H9 (cell line): ENCODE measurements around the gene PAAF1. TPM values are rescaled to one million over a fixed set of nuclear protein-coding genes. Genes with fewer than 3 reads are reported as not detected.

Source experiments
- DNase-seq: peaks from one replicate; pipeline ENCODE4 v3.0.0-alpha.2; 2017
- H2AFZ ChIP-seq: one replicate; pipeline ENCODE4 v1.6.1; 2013; ENCODE audit warnings: mild to moderate bottlenecking, low read length, control low read depth, moderate library complexity
- H2AK5ac ChIP-seq: 2 replicates; pipeline ENCODE4 v1.6.1; 2013; ENCODE audit warnings: low read length, control low read depth, mixed read lengths; ENCODE audit not compliant: insufficient read length
- H2BK120ac ChIP-seq: one replicate; pipeline ENCODE4 v1.6.1; 2013; ENCODE audit warnings: low read depth, mild to moderate bottlenecking, low read length, control low read depth, inconsistent platforms; ENCODE audit not compliant: poor library complexity, severe bottlenecking
- H2BK12ac ChIP-seq: 2 replicates; pipeline ENCODE4 v1.6.1; 2013; ENCODE audit warnings: low read length, control low read depth, mixed read lengths, low read depth; ENCODE audit not compliant: insufficient read length
- H2BK15ac ChIP-seq: 2 replicates; pipeline ENCODE4 v1.6.1; 2013; ENCODE audit warnings: low read depth, low read length, control low read depth
- H2BK20ac ChIP-seq: one replicate; pipeline ENCODE4 v1.6.1; 2013; ENCODE audit warnings: low read depth, mild to moderate bottlenecking, low read length, control low read depth, inconsistent platforms; ENCODE audit not compliant: poor library complexity, severe bottlenecking
- H2BK5ac ChIP-seq: 2 replicates; pipeline ENCODE4 v1.6.1; 2013; ENCODE audit warnings: low read length, control low read depth, mixed read lengths; ENCODE audit not compliant: insufficient read length
- H3K14ac ChIP-seq: 2 replicates; pipeline ENCODE4 v1.6.1; 2013; ENCODE audit warnings: low read length, control low read depth; ENCODE audit not compliant: insufficient read depth
- H3K18ac ChIP-seq: 2 replicates; pipeline ENCODE4 v1.6.1; 2013; ENCODE audit warnings: low read depth, mild to moderate bottlenecking, mixed read lengths, low read length, control low read depth; ENCODE audit not compliant: insufficient read length
- H3K23ac ChIP-seq: 2 replicates; pipeline ENCODE4 v1.6.1; 2013; ENCODE audit warnings: low read length, control low read depth, mixed read lengths, low read depth; ENCODE audit not compliant: insufficient read length
- H3K23me2 ChIP-seq: 2 replicates; pipeline ENCODE4 v1.6.1; 2013; ENCODE audit warnings: low read depth, mild to moderate bottlenecking, mixed read lengths, low read length, control low read depth; ENCODE audit not compliant: insufficient read length, poor library complexity, severe bottlenecking
- H3K27ac ChIP-seq: 2 replicates; pipeline ENCODE4 v1.5.1; 2013; ENCODE audit warnings: low read length, control low read depth, mixed read lengths, low read depth; ENCODE audit not compliant: insufficient read length
- H3K27me3 ChIP-seq: 2 replicates; pipeline ENCODE4 v1.6.1; 2013; ENCODE audit warnings: low read length, control low read depth, inconsistent platforms; ENCODE audit not compliant: insufficient read depth
- H3K4ac ChIP-seq: 2 replicates; pipeline ENCODE4 v1.6.1; 2013; ENCODE audit warnings: low read depth, mild to moderate bottlenecking, control low read depth, inconsistent platforms, low read length, moderate library complexity
- H3K4me1 ChIP-seq: 2 replicates; pipeline ENCODE4 v1.6.1; 2013; ENCODE audit warnings: low read length, control low read depth, inconsistent platforms; ENCODE audit not compliant: insufficient read depth
- H3K4me2 ChIP-seq: 2 replicates; pipeline ENCODE4 v1.6.1; 2013; ENCODE audit warnings: low read length, control low read depth, mixed read lengths; ENCODE audit not compliant: insufficient read length, insufficient read depth
- H3K56ac ChIP-seq: 2 replicates; pipeline ENCODE4 v1.6.1; 2013; ENCODE audit warnings: low read depth, mild to moderate bottlenecking, mixed read lengths, low read length, control low read depth; ENCODE audit not compliant: insufficient read length
- H3K79me1 ChIP-seq: 2 replicates; pipeline ENCODE4 v1.6.1; 2013; ENCODE audit warnings: low read depth, mild to moderate bottlenecking, moderate library complexity, low read length, control low read depth, inconsistent platforms; ENCODE audit not compliant: insufficient read depth, poor library complexity, severe bottlenecking
- H3K79me2 ChIP-seq: 2 replicates; pipeline ENCODE4 v1.6.1; 2013; ENCODE audit warnings: low read length, control low read depth, inconsistent platforms; ENCODE audit not compliant: insufficient read depth
- H3K9ac ChIP-seq: 2 replicates; pipeline ENCODE4 v1.6.1; 2013; ENCODE audit warnings: low read length, control low read depth, mixed read lengths; ENCODE audit not compliant: insufficient read length; ENCODE audit errors: extremely low read depth
- H3K9me3 ChIP-seq: one replicate; pipeline ENCODE4 v1.6.1; 2013; ENCODE audit warnings: low read depth, low read length, inconsistent platforms; ENCODE audit not compliant: control insufficient read depth
- H3T11ph ChIP-seq: one replicate; pipeline ENCODE4 v1.6.1; 2013; ENCODE audit warnings: mild to moderate bottlenecking, low read length, control low read depth, inconsistent platforms
- H4K20me1 ChIP-seq: one replicate; pipeline ENCODE4 v1.6.1; 2013; ENCODE audit not compliant: control insufficient read depth, insufficient read length, insufficient read depth
- H4K5ac ChIP-seq: 2 replicates; pipeline ENCODE4 v1.6.1; 2013; ENCODE audit warnings: low read depth, mild to moderate bottlenecking, mixed read lengths, low read length, control low read depth; ENCODE audit not compliant: insufficient read length
- H4K8ac ChIP-seq: replicated peaks from 2 replicates; pipeline ENCODE4 v1.6.1; 2013; ENCODE audit warnings: low read length, control low read depth, mixed read lengths, low read depth; ENCODE audit not compliant: insufficient read length
- H4K91ac ChIP-seq: 2 replicates; pipeline ENCODE4 v1.6.1; 2013; ENCODE audit warnings: low read depth, mild to moderate bottlenecking, moderate library complexity, mixed read lengths, low read length, control low read depth; ENCODE audit not compliant: insufficient read length
- H3K27ac Mint-ChIP-seq, 3 experiments: 2 replicates in 2 of 3; 3 replicates in 1 of 3; pipeline ENCODE4 v1.8.0; 2020 to 2021; ENCODE audit warnings: mixed read lengths in 3 of 3, mild to moderate bottlenecking in 1 of 3, moderate library complexity in 1 of 3
- H3K27me3 Mint-ChIP-seq: 2 replicates; pipeline ENCODE4 v1.8.0; 2021; ENCODE audit warnings: low read depth, mild to moderate bottlenecking, moderate library complexity, mixed read lengths
- H3K36me3 Mint-ChIP-seq, 3 experiments: 2 replicates in 2 of 3; 3 replicates in 1 of 3; pipeline ENCODE4 v1.8.0; 2020 to 2021; ENCODE audit warnings: low read depth in 3 of 3, mixed read lengths in 3 of 3; ENCODE audit not compliant: insufficient read depth in 1 of 3
- H3K4me1 Mint-ChIP-seq, 2 experiments: 2 replicates each; pipeline ENCODE4 v1.8.0; 2020; ENCODE audit warnings: mixed read lengths in 2 of 2
- H3K4me3 Mint-ChIP-seq, 2 experiments: 2 replicates in 1 of 2; 3 replicates in 1 of 2; pipeline ENCODE4 v1.8.0; 2020 to 2021; ENCODE audit warnings: mild to moderate bottlenecking in 2 of 2, mixed read lengths in 2 of 2, moderate library complexity in 1 of 2
- H3K9me3 Mint-ChIP-seq, 2 experiments: 2 replicates in 1 of 2; 3 replicates in 1 of 2; pipeline ENCODE4 v1.8.0; 2020; ENCODE audit warnings: mild to moderate bottlenecking in 2 of 2, mixed read lengths in 2 of 2, moderate library complexity in 1 of 2
- WGBS: extraction: QIAGEN DNeasy Blood & Tissue Kit; methylation state at CpG from one replicate; pipeline ENCODE4 v1.1.7; 2013; ENCODE audit warnings: missing lambda C conversion rate, low lambda C conversion rate, mixed read lengths; ENCODE audit not compliant: insufficient read length; ENCODE audit errors: extremely low coverage; 5-methylcytosine and 5-hydroxymethylcytosine counted together
- total RNA-seq: library from RNA; stranded (reverse); gene quantifications from 2 replicates; pipeline ENCODE4 v1.2.1, GENCODE V29; 2021
- TF ChIP-seq, protein P1 (sequence below): fragments of 200-600 bp; sonication (generic); conservative IDR thresholded peaks from 3 replicates; pipeline ENCODE4 v1.8.0; 2021; ENCODE audit warnings: antibody characterized with exemption, mild to moderate bottlenecking

Gene PAAF1
- total RNA-seq, 1 experiment from 2014 or later, result 24.3 TPM

DNA sequence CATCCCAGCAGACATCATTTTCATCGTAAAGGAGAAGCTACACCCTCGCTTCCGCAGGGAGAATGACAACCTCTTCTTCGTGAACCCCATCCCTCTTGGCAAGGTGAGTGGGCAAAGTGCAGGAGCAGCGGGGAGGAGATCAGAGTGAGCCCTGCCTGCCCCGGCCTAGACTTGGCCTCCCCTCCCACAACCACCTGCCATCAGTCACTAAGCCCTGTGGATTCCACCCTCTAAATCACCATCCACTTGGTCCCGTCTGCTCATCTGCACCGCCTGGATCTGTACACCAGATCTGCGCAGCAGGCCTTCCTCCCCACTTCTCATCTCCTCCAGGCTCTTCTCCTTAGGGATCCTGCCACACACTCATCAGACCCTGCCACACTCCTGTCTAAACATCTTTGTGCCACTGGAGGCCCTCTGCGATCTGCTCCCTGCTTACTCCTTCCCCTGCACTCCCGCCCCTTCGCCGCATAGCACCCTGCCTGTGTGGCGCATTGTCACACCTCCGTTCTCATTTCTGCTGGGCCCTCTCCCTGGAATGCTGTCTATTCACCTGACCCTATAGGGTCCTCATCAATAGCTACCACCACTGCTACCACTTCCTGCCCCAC lies 91.7 kb downstream of the PAAF1 start:
- Histone ChIP-seq H3K4me1 (no peaks in the 10 kb centered on the region), H3K4me2 (no peak overlapping the region), H3K14ac (no peak overlapping the region), H3K79me1 (no peaks in the 10 kb centered on the region), H3K9ac (no peak overlapping the region), H3T11ph (no peak overlapping the region), H2BK120ac (no peak overlapping the region), H3K23me2 (no peaks in the 10 kb centered on the region), H2BK5ac (no peak overlapping the region), H2AK5ac (no peak overlapping the region), H3K23ac (no peak overlapping the region), H4K20me1 (no peaks in the 10 kb centered on the region), H3K56ac (no peak overlapping the region), H2BK20ac (no peak overlapping the region), H4K8ac (no peak overlapping the region), H3K4ac (no peak overlapping the region), H3K27me3 (no peaks in the 10 kb centered on the region), H3K9me3 (no peaks in the 10 kb centered on the region), H4K91ac (no peak overlapping the region), H3K79me2 (no peaks in the 10 kb centered on the region), H2AFZ (no peak overlapping the region), H2BK12ac (no peak overlapping the region), H3K18ac (no peak overlapping the region), H4K5ac (no peak overlapping the region), H2BK15ac (no peak overlapping the region), H3K27ac (no peak overlapping the region)
- Mint-ChIP-seq H3K4me1 (peaks cover 6 to 14% of the 10 kb centered on the region in 2 experiments), H3K36me3 (no peaks in the 10 kb centered on the region), H3K9me3 (no peaks in the 10 kb centered on the region), H3K27ac (no peak overlapping the region), H3K27me3 (peaks cover 4% of the 10 kb centered on the region), H3K4me3 (no peak overlapping the region)
- TF ChIP-seq, protein P1, sequence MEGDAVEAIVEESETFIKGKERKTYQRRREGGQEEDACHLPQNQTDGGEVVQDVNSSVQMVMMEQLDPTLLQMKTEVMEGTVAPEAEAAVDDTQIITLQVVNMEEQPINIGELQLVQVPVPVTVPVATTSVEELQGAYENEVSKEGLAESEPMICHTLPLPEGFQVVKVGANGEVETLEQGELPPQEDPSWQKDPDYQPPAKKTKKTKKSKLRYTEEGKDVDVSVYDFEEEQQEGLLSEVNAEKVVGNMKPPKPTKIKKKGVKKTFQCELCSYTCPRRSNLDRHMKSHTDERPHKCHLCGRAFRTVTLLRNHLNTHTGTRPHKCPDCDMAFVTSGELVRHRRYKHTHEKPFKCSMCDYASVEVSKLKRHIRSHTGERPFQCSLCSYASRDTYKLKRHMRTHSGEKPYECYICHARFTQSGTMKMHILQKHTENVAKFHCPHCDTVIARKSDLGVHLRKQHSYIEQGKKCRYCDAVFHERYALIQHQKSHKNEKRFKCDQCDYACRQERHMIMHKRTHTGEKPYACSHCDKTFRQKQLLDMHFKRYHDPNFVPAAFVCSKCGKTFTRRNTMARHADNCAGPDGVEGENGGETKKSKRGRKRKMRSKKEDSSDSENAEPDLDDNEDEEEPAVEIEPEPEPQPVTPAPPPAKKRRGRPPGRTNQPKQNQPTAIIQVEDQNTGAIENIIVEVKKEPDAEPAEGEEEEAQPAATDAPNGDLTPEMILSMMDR, result no peak
- WGBS, result no CpG with 5 or more reads among the region's 15 CpGs
- no peak for DNase-seq
